Natural killer cell (primary cell): ENCODE results near the gene KSR1. TPM values are rescaled to one million over a fixed set of nuclear protein-coding genes. Genes with fewer than 3 reads are reported as not detected.
A peak's percentile ranks its signal among the peaks of the same experiment; 100 is the strongest.

Experiments
- ATAC-seq, 3 donors: fragments of 150-1000 bp in 2 of 3; fragments of 200-7000 bp in 1 of 3; cut with Tn5 transposase; 1 replicate in 1 of 3; 2 replicates in 2 of 3; pipeline ENCODE4 v1.10.0; 2021; ENCODE audit warnings: mild to moderate bottlenecking in 2 of 3, moderate library complexity in 2 of 3
- DNase-seq, 2 donors: peaks; one replicate each; pipeline versions ENCODE4 v3.0.0 to v3.0.0-alpha.2; 2013 to 2021; ENCODE audit warnings: mixed read lengths in 1 of 2
- H3K27ac ChIP-seq: one replicate; pipeline ENCODE4 v1.5.1; 2013; ENCODE audit warnings: mild to moderate bottlenecking, low read length
- H3K27me3 ChIP-seq: one replicate; pipeline ENCODE4 v1.6.1; 2013; ENCODE audit warnings: low read length; ENCODE audit not compliant: control insufficient read depth, insufficient read depth
- H3K36me3 ChIP-seq: one replicate; pipeline ENCODE4 v1.6.1; 2013; ENCODE audit warnings: low read length; ENCODE audit not compliant: control insufficient read depth, insufficient read depth
- H3K4me1 ChIP-seq: one replicate; pipeline ENCODE4 v1.6.1; 2013; ENCODE audit warnings: low read length; ENCODE audit not compliant: control insufficient read depth, insufficient read depth
- H3K4me3 ChIP-seq: one replicate; pipeline ENCODE4 v1.5.1; 2013; ENCODE audit warnings: low read length
- H3K9me3 ChIP-seq: one replicate; pipeline ENCODE4 v1.6.1; 2013; ENCODE audit warnings: low read length; ENCODE audit not compliant: control insufficient read depth, insufficient read depth
- H3K27ac Mint-ChIP-seq, 2 donors: one replicate each; pipeline ENCODE4 v1.8.0; 2022; ENCODE audit warnings: mild to moderate bottlenecking in 2 of 2, mixed read lengths in 2 of 2, moderate library complexity in 1 of 2
- H3K27me3 Mint-ChIP-seq, 2 donors: one replicate each; pipeline ENCODE4 v1.8.0; 2022; ENCODE audit warnings: low read depth in 2 of 2, mixed read lengths in 2 of 2
- H3K36me3 Mint-ChIP-seq: one replicate; pipeline ENCODE4 v1.8.0; 2022; ENCODE audit warnings: mixed read lengths
- H3K4me1 Mint-ChIP-seq, 2 donors: one replicate each; pipeline ENCODE4 v1.8.0; 2022; ENCODE audit warnings: mixed read lengths in 2 of 2
- H3K4me3 Mint-ChIP-seq: one replicate; pipeline ENCODE4 v1.8.0; 2022; ENCODE audit warnings: mild to moderate bottlenecking, moderate library complexity, mixed read lengths
- H3K9me3 Mint-ChIP-seq, 2 donors: one replicate each; pipeline ENCODE4 v1.8.0; 2022; ENCODE audit warnings: mixed read lengths in 2 of 2
- WGBS: methylation state at CpG from one replicate; pipeline ENCODE4 v1.1.7; 2013; ENCODE audit warnings: missing lambda C conversion rate; ENCODE audit not compliant: insufficient coverage; 5-methylcytosine and 5-hydroxymethylcytosine counted together
- intact Hi-C: fragments of 100-400 bp; cut with micrococcal nuclease; formaldehyde crosslinking; loops from one replicate; pipeline ENCODE4 v1.14.2; 2022
- total RNA-seq, 4 donors: library from RNA; stranded (reverse); fragments of 120-200 nt in 1 of 4; gene quantifications; one replicate each; pipeline versions ENCODE4 v1.2.3 to v1.2.4, GENCODE V29; 2013 to 2022
- TF ChIP-seq, protein P1 (sequence below): fragments of 200-600 bp; IDR thresholded peaks from one replicate; pipeline ENCODE4 v1.8.0; 2022; ENCODE audit warnings: antibody characterized with exemption

The KSR1 gene
- total RNA-seq, 3 donors from 2014 or later (not counting 1 experiment from before 2014, with no cell fraction given): 46.4 to 63.1 (median 59.2) TPM

GRCh38 chr17:27520491-27521185 is 64.4 kb downstream of the KSR1 start:
- no peaks in the 10 kb centered on the region for H3K9me3 Mint-ChIP-seq
- H3K4me1 Mint-ChIP-seq: peaks cover 38% of the 10 kb centered on the region in 2 donors
- no peak overlapping the region for H3K27ac Mint-ChIP-seq
- TF ChIP-seq, protein P1, sequence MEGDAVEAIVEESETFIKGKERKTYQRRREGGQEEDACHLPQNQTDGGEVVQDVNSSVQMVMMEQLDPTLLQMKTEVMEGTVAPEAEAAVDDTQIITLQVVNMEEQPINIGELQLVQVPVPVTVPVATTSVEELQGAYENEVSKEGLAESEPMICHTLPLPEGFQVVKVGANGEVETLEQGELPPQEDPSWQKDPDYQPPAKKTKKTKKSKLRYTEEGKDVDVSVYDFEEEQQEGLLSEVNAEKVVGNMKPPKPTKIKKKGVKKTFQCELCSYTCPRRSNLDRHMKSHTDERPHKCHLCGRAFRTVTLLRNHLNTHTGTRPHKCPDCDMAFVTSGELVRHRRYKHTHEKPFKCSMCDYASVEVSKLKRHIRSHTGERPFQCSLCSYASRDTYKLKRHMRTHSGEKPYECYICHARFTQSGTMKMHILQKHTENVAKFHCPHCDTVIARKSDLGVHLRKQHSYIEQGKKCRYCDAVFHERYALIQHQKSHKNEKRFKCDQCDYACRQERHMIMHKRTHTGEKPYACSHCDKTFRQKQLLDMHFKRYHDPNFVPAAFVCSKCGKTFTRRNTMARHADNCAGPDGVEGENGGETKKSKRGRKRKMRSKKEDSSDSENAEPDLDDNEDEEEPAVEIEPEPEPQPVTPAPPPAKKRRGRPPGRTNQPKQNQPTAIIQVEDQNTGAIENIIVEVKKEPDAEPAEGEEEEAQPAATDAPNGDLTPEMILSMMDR: no peak
- H3K27me3 ChIP-seq: no peaks in the 10 kb centered on the region
- intact Hi-C loops: no loop called here
- H3K36me3 ChIP-seq: no peaks in the 10 kb centered on the region
- H3K27ac ChIP-seq: no peak overlapping the region
- ATAC-seq: peak in 1 of 3 donors; percentile 21
- no peak for DNase-seq
- no peak overlapping the region for H3K4me3 ChIP-seq
- 85% methylated on average over 16 of the region's 16 CpGs for WGBS
- no peaks in the 10 kb centered on the region for H3K36me3 Mint-ChIP-seq
- peaks cover 23% of the 10 kb centered on the region for H3K4me1 ChIP-seq
- H3K9me3 ChIP-seq: no peaks in the 10 kb centered on the region
- H3K27me3 Mint-ChIP-seq: no peaks in the 10 kb centered on the region
- H3K4me3 Mint-ChIP-seq: no peak overlapping the region

GRCh38 chr17:27521281-27522027 is 65.2 kb downstream of the KSR1 start:
- intact Hi-C loops: no loop called here
- Histone ChIP-seq H3K27me3 (no peaks in the 10 kb centered on the region), H3K4me1 (peaks cover 26% of the 10 kb centered on the region), H3K27ac (no peak overlapping the region), H3K36me3 (no peaks in the 10 kb centered on the region), H3K4me3 (no peak overlapping the region), H3K9me3 (no peaks in the 10 kb centered on the region)
- ATAC-seq (no peak), DNase-seq (no peak)
- 94% methylated on average over 7 of the region's 7 CpGs for WGBS
- no peak overlapping the region for H3K27ac Mint-ChIP-seq
- H3K4me1 Mint-ChIP-seq: peaks cover 41% of the 10 kb centered on the region in 2 donors
- H3K4me3 Mint-ChIP-seq: no peak overlapping the region
- H3K9me3 Mint-ChIP-seq: no peaks in the 10 kb centered on the region
- no peaks in the 10 kb centered on the region for H3K36me3 Mint-ChIP-seq
- TF ChIP-seq, protein P1: no peak
- no peaks in the 10 kb centered on the region for H3K27me3 Mint-ChIP-seq

- Mint-ChIP-seq H3K27ac (no peak overlapping the region), H3K36me3 (no peaks in the 10 kb centered on the region)
Measured at GRCh38 chr17:27522028-27522635, 65.9 kb downstream of the KSR1 start.

More at GRCh38 chr17:27522028-27522635, 65.9 kb downstream of the KSR1 start:
- DNase-seq (no peak), ATAC-seq (no peak)
- Histone ChIP-seq H3K4me3 (no peak overlapping the region), H3K36me3 (no peaks in the 10 kb centered on the region), H3K9me3 (no peaks in the 10 kb centered on the region), H3K27me3 (no peaks in the 10 kb centered on the region), H3K27ac (no peak overlapping the region), H3K4me1 (peaks cover 33% of the 10 kb centered on the region)
- peaks cover 46 to 48% of the 10 kb centered on the region in 2 donors for H3K4me1 Mint-ChIP-seq
- intact Hi-C loops: no loop called here
- TF ChIP-seq, protein P1: no peak
- H3K9me3 Mint-ChIP-seq: no peaks in the 10 kb centered on the region
- 96% methylated on average over 6 of the region's 6 CpGs for WGBS
- H3K27me3 Mint-ChIP-seq: no peaks in the 10 kb centered on the region
- no peak overlapping the region for H3K4me3 Mint-ChIP-seq
